PC-3 (cell line): ENCODE data around the gene SYAP1. TPM values are rescaled to one million over a fixed set of nuclear protein-coding genes. Genes with fewer than 3 reads are reported as not detected.

Source experiments
- ATAC-seq: fragments of 200-7000 bp; cut with Tn5 transposase; 2 replicates; pipeline ENCODE4 v1.9.1; 2020; ENCODE audit warnings: mild to moderate bottlenecking, moderate library complexity
- BruUV-seq: library from RNA; stranded (reverse); fragments of 400-500 nt; replicated peaks from 2 replicates; lab custom pipeline; 2021; lab: Mats Ljungman, UMichigan
- CTCF ChIA-PET: fragments of 300-600 bp; sonication (Branson Sonifier 250); formaldehyde crosslinking; loops from one replicate; lab custom pipeline; 2022; ENCODE audit warnings: antibody characterized with exemption; lab: Charles Lee
- POLR2A ChIA-PET: fragments of 300-600 bp; sonication (Branson Sonifier 250); formaldehyde crosslinking; loops from one replicate; lab custom pipeline; 2022; ENCODE audit warnings: antibody characterized with exemption; ENCODE audit not compliant: unreplicated experiment; lab: Charles Lee
- DNase-seq: peaks from one replicate; pipeline ENCODE4 v3.0.0-alpha.2; 2015
- H2AFZ ChIP-seq: fragments of 300-600 bp; sonication (generic); 2 replicates; pipeline ENCODE4 v1.6.0; 2016; ENCODE audit warnings: antibody characterized with exemption, low read length
- H3F3A ChIP-seq: fragments of 300-600 bp; sonication (generic); one replicate; pipeline ENCODE4 v1.6.0; 2017; ENCODE audit warnings: antibody characterized with exemption, low read length, control low read depth, mild to moderate bottlenecking; ENCODE audit not compliant: unreplicated experiment
- H3K27ac ChIP-seq: fragments of 300-600 bp; sonication (generic); 2 replicates; pipeline ENCODE4 v1.5.1; 2016; ENCODE audit warnings: mild to moderate bottlenecking, low read length
- H3K27me3 ChIP-seq: fragments of 300-600 bp; sonication (generic); 2 replicates; pipeline ENCODE4 v1.6.1; 2016; ENCODE audit warnings: low read length, mixed read lengths
- H3K36me3 ChIP-seq: fragments of 300-600 bp; sonication (generic); 2 replicates; pipeline ENCODE4 v1.6.1; 2016; ENCODE audit warnings: low read depth, mixed run types, low read length, mixed read lengths
- H3K4me1 ChIP-seq: fragments of 300-600 bp; sonication (generic); 2 replicates; pipeline ENCODE4 v1.5.1; 2016; ENCODE audit warnings: low read length; ENCODE audit not compliant: insufficient read depth
- H3K4me2 ChIP-seq: fragments of 300-600 bp; sonication (generic); 2 replicates; pipeline ENCODE4 v1.6.0; 2016; ENCODE audit warnings: low read length
- H3K4me3 ChIP-seq: fragments of 300-600 bp; sonication (generic); 2 replicates; pipeline ENCODE4 v1.5.1; 2016; ENCODE audit warnings: mild to moderate bottlenecking, low read length, mixed read lengths
- H3K79me2 ChIP-seq: fragments of 300-600 bp; sonication (generic); 2 replicates; pipeline ENCODE4 v1.6.1; 2017; ENCODE audit warnings: low read length, mixed read lengths
- H3K9ac ChIP-seq: fragments of 300-600 bp; sonication (generic); 2 replicates; pipeline ENCODE4 v1.6.0; 2016; ENCODE audit warnings: mild to moderate bottlenecking, low read length
- H3K9me2 ChIP-seq: fragments of 300-600 bp; sonication (generic); replicated peaks from 2 replicates; pipeline ENCODE4 v1.6.1; 2016; ENCODE audit warnings: mixed run types, low read length, mixed read lengths
- H3K9me3 ChIP-seq: fragments of 300-600 bp; sonication (generic); 2 replicates; pipeline ENCODE4 v1.6.1; 2016; ENCODE audit warnings: low read length, mixed read lengths
- H4K20me1 ChIP-seq: fragments of 300-600 bp; sonication (generic); 2 replicates; pipeline ENCODE4 v1.6.1; 2016; ENCODE audit warnings: low read length, mixed read lengths
- EZH2 ChIP-seq: fragments of 300-600 bp; sonication (generic); IDR thresholded peaks from one replicate; pipeline ENCODE4 v1.6.1; 2017; ENCODE audit warnings: antibody characterized with exemption, mild to moderate bottlenecking, low read length; ENCODE audit not compliant: unreplicated experiment
- EZH2phosphoT487 ChIP-seq: fragments of 300-600 bp; sonication (generic); IDR thresholded peaks from 2 replicates; pipeline ENCODE4 v1.6.1; 2018; ENCODE audit warnings: mild to moderate bottlenecking, antibody characterized with exemption, low read length, borderline replicate concordance
- intact Hi-C: fragments of 100-400 bp; cut with micrococcal nuclease; formaldehyde crosslinking; loops from 2 replicates; pipeline ENCODE4 v1.9.0; 2023
- total RNA-seq: library from RNA; depleted of rRNA; stranded (reverse); fragments of >200 nt; gene quantifications from 2 replicates; pipeline ENCODE4 v1.2.3, GENCODE V29; 2014
- TF ChIP-seq, protein P1 (sequence below): fragments of 300-600 bp; sonication (generic); conservative IDR thresholded peaks from 2 replicates; pipeline ENCODE4 v1.5.1; 2017; ENCODE audit warnings: antibody characterized with exemption, low read depth, mild to moderate bottlenecking, low read length

Gene SYAP1
- total RNA-seq, 1 experiment from 2014 or later: 51.9 TPM

DNA sequence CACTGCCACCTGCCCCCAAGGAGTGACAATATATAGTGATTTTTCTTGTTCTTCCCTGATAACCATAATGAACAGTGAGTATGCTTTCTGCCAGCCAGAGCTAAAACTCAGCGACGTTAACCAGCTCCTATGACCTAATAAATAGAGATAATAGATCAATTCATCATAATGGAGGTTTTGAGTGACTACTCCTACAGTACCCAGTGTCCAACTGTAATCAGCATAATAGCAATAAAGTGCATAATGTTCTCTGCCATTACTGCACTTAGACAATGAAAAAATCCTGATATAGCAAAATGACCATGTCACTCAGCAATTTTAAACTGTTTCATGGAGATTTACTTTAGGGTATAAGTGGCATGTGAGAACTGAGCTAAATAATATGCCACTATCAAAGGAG lies 46.2 kb downstream of the SYAP1 start:
- no TSS peak for BruUV-seq
- Histone ChIP-seq H3K9ac (no peak overlapping the region), H3F3A (peaks cover 2% of the 10 kb centered on the region), H2AFZ (no peak overlapping the region), H3K79me2 (no peaks in the 10 kb centered on the region), H3K9me3 (no peaks in the 10 kb centered on the region), H4K20me1 (no peaks in the 10 kb centered on the region), H3K27ac (no peak overlapping the region), H3K4me3 (no peak overlapping the region), H3K4me1 (no peaks in the 10 kb centered on the region), H3K9me2 (no peaks in the 10 kb centered on the region), H3K36me3 (peaks cover 2% of the 10 kb centered on the region; the same call in 1 of the 2 replicates), H3K27me3 (no peaks in the 10 kb centered on the region), H3K4me2 (no peak overlapping the region)
- ATAC-seq (no peak), DNase-seq (no peak)
- intact Hi-C loops: no loop called here
- TF ChIP-seq, protein P1, sequence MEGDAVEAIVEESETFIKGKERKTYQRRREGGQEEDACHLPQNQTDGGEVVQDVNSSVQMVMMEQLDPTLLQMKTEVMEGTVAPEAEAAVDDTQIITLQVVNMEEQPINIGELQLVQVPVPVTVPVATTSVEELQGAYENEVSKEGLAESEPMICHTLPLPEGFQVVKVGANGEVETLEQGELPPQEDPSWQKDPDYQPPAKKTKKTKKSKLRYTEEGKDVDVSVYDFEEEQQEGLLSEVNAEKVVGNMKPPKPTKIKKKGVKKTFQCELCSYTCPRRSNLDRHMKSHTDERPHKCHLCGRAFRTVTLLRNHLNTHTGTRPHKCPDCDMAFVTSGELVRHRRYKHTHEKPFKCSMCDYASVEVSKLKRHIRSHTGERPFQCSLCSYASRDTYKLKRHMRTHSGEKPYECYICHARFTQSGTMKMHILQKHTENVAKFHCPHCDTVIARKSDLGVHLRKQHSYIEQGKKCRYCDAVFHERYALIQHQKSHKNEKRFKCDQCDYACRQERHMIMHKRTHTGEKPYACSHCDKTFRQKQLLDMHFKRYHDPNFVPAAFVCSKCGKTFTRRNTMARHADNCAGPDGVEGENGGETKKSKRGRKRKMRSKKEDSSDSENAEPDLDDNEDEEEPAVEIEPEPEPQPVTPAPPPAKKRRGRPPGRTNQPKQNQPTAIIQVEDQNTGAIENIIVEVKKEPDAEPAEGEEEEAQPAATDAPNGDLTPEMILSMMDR: no peak
- TF ChIP-seq EZH2: no peak
- TF ChIP-seq EZH2phosphoT487: no peak
- ChIA-PET POLR2A (interaction anchor here (0.5 kb wide), 1 partner anchor 40 kb away, joined by 7 read pairs; no protein-coding TSS in a partner anchor), CTCF (no interaction called here)

DNA sequence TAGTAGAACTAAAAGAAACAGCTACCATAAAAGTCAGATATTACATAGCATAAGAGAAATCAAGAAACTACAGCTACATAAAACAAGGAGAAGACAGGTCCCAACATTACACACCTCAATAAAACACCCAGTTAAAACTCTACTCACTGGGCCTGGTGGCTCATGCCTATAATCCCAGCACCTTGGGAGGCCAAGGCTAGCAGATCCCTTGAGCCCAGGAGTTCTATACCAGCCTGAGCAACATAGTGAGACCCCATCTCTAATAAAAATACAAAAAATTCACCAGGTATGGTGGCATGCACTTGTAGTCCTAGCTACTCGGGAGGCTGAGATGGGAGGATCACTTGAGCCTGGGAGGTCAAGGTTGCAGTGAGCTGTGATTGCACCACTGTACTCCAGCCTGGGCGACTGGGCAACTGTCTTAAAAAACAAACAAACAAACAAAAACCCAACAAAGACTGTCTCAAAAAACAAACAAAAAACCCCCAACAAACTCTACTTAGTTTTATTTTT lies 51.6 kb downstream of the SYAP1 start:
- ChIA-PET POLR2A (interaction anchor here (0.5 kb wide), 1 partner anchor 16 kb away, joined by 3 read pairs; no protein-coding TSS in a partner anchor), CTCF (no interaction called here)
- no peak overlapping the region for H3K9ac ChIP-seq
- no peak overlapping the region for H3K4me3 ChIP-seq
- peak; percentile 1 for DNase-seq
- BruUV-seq: no TSS peak
- H3F3A ChIP-seq: peaks cover 6% of the 10 kb centered on the region
- H4K20me1 ChIP-seq: no peaks in the 10 kb centered on the region
- H3K27me3 ChIP-seq: no peaks in the 10 kb centered on the region
- TF ChIP-seq, protein P1: no peak
- TF ChIP-seq EZH2phosphoT487 (no peak), EZH2 (no peak)
- intact Hi-C loops: no loop called here
- H2AFZ ChIP-seq: no peak overlapping the region
- H3K79me2 ChIP-seq: no peaks in the 10 kb centered on the region
- H3K4me1 ChIP-seq: no peaks in the 10 kb centered on the region
- no peaks in the 10 kb centered on the region for H3K9me3 ChIP-seq
- no peaks in the 10 kb centered on the region for H3K36me3 ChIP-seq
- ATAC-seq: no peak
- H3K9me2 ChIP-seq: no peaks in the 10 kb centered on the region
- H3K4me2 ChIP-seq: no peak overlapping the region
- 0 out of 2 replicates have a peak overlapping the region, but pooled peaks have one; percentile 88 for H3K27ac ChIP-seq
